Stimulated activated CD8-positive, alpha-beta memory T cell treated with anti-CD3 and anti-CD28 coated beads, Interleukin-12 subunit alpha, Interleukin-12 subunit beta, amount 100 ng/mL, for 24 hours (primary cell): ENCODE results near the gene CFD.
"Not testable (repeated sequence)": the region's sequence is repeated elsewhere in the genome, so short reads cannot be mapped to it uniquely, and the experiment has no call there.

Source experiments
- DNase-seq: peaks from one replicate; pipeline ENCODE4 v3.0.0-alpha.2; 2020; ENCODE audit errors: extremely low read depth

Gene CFD

DNA sequence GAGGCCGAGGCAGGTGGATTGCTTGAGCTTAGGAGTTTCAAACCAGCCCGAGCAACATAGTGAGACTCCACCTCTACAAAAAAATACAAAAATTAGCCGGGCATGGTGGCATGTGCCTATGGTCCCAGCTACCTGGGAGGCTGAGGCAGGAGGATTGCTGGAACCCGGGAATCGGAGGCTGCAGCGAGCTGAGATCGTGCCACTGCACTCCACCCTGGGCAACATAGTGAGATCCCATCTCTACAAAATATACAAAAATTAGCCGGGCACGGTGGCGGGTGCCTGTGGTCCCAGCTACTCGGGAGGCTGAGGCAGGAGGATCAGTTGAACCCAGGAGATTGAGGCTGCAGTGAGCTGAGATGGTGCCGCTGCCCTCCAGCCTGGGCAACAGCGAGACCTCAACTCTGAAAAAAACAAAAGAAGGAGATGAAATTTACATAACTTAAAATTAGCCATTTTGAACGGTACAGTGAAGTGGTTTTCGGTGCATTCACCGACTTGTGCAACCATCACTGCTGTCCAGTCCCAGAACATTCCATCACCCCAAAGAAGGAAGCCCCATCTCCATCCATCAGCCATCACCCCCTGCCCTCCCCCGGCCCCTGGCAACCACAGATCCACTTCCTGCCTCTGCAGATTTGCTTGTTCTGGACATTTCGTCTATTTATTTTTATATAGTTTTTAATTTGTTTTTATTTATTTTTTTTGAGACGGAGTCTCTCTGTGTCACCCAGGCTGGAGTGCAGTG is 33.4 kb upstream of the CFD start:
- DNase-seq = no peak

DNA sequence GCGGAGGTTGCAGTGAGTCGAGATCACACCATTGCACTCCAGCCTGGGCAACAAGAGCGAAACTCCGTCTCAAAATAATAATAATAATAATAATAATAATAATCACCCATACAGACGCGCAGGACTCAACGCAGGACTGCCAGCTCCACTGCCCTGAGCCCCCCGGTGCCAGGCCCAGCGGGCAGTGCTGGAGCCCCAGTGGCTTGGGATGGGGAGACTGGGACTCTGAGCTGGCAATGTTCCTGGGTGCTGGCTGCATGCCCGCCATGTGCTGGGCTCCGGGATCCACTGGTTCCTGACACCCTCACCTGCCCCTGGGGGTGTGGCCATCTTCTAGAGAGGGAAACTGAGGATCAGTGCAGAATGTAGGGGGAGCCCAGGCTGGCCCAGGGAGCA is 32.2 kb upstream of the CFD start:
- DNase-seq = no peak

- DNase-seq = no peak
Observed at GRCh38 chr19:827710-828321, 31.6 kb upstream of the CFD start, which contains the start of gene AZU1. AZU1 (plus strand) TSS chr19:827837; CDS start chr19:827847, 10 bp downstream.

DNA sequence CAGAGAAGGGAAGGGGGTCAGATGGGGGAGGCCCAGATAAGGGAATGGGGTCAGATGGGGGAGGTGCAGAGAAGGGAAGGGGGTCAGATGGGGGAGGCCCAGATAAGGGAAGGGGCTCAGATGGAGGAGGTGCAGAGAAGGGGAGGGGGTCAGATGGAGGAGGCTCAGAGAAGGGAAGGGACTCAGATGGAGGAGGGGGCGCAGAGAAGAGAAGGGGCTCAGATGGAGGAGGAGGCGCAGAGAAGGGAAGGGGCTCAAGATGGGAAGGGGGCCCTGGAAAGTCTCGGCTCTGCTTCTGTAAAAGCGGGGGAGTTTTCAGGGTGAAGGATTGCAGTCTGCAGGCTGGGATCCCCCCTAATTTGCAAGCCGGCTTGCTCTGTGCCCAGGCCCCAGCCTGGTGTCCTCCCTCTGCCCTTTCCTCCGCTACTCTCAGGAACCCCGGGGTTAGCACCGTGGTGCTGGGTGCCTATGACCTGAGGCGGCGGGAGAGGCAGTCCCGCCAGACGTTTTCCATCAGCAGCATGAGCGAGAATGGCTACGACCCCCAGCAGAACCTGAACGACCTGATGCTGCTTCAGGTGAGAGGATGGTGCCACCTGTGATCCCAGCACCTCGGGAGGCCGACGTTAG is 30.2 kb upstream of the CFD start:
- DNase-seq = no peak

GRCh38 chr19:831407-832369 is 27.8 kb upstream of the CFD start:
- DNase-seq = no peak

- no peak for DNase-seq
Observed at GRCh38 chr19:834216-834615, 25.2 kb upstream of the CFD start.

- DNase-seq = no peak
Observed at GRCh38 chr19:835210-835810, 24.2 kb upstream of the CFD start.

DNA sequence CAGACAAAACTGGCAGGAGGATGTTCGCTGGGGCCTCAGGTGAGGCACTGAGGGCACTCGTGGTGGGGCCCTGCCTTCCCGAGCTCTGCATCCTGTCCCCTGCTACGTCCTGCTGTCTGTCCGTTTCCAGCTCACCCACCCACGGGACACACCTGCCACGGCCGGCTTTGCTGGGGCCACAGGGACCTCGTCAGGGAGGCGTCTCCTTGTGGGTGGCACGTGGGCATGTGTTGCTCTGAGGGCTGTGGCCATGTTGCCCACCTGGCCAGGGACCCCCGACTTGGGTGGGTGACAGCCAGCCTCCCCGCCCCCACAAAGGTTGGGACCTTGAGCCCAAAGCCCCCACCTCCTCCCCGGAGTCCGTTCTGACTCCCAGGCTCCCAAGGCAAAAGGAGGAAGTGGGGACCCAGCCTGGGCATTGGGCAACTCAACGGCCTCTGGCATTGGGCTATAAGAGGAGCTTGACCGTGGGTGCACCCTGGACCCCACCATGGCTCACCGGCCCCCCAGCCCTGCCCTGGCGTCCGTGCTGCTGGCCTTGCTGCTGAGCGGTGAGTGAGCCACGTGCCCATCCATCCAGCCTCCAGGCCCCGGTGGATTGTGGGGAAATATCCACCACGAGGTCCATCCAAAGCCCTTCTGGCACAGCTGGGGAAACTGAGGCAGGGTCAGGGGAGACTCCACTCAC is 18.8 kb upstream of the CFD start, which contains the start of gene PRTN3:
Gene PRTN3 (plus strand): TSS at position 481 of the 688 bp plus-strand sequence. CDS start 10 bp downstream, at position 491.
- no peak for DNase-seq

DNA sequence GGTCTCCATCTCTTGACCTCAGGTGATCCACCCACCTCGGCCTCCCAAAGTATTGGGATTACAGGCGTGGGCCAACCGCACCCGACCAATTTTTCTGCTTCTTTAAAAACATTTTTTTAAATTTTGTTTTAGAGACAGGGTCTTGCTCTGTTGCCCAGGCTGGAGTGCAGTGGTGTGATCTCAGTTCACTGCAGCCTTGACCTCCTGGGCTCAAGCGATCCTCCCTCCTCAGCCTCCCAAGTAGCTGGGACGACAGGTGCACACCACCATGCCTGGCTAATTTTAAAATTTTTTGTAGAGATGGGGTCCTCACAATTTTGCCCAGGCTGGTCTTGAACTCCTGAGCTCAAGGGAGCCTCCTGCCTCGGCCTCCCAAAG is 16.7 kb upstream of the CFD start:
- DNase-seq = not testable (repeated sequence)

- DNase-seq = no peak
Observed at GRCh38 chr19:843180-843835, 16.2 kb upstream of the CFD start.

DNA sequence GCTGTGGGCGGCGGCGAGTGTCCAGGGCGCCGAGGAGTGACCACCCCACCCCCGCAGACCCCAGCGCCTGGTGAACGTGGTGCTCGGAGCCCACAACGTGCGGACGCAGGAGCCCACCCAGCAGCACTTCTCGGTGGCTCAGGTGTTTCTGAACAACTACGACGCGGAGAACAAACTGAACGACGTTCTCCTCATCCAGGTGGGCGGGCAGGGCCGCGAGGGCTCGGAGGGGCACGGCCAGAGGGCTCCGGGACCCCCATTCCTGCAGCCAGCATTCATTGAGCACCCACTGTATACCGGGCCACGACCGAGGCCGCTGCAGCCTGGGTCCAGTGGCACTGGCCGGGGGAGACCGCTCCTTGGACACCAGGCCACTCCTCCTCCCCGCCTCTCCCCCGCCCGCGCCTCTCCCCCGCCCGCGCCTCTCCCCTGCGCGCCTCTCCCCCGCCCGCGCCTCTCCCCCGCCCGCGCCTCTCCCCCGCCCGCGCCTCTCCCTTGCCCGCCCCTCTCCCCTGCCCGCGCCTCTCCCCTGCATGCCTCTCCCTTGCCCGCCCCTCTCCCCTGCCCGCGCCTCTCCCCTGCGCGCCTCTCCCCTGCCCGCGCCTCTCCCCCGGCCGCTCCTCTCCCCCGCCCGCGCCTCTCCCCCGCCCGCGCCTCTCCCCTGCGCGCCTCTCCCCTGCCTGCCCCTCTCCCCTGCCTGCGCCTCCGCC is 15.5 kb upstream of the CFD start:
- no peak for DNase-seq

DNA sequence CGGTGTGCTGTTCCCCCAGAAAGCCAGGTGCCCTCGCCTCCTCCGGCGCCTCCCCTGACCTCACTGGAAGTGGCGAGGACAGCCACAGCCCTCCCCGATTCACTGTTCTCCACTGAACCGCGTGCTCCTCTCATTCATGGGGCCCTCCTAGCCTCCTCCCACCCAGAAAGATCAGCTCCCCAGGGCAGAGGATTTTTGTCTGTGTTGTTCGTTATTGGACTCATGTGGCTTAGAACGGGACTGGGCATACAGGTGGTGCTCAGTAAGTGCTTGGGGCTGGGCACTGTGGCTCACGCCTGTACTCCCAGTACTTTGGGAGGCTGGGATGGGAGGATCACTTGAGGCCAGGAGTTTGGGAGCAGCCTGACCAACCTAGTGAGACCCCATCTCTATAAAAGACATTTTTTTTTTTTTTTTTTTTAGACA is 14.9 kb upstream of the CFD start:
- no peak for DNase-seq

GRCh38 chr19:845707-846521 is 13.6 kb upstream of the CFD start:
- DNase-seq = no peak

DNA sequence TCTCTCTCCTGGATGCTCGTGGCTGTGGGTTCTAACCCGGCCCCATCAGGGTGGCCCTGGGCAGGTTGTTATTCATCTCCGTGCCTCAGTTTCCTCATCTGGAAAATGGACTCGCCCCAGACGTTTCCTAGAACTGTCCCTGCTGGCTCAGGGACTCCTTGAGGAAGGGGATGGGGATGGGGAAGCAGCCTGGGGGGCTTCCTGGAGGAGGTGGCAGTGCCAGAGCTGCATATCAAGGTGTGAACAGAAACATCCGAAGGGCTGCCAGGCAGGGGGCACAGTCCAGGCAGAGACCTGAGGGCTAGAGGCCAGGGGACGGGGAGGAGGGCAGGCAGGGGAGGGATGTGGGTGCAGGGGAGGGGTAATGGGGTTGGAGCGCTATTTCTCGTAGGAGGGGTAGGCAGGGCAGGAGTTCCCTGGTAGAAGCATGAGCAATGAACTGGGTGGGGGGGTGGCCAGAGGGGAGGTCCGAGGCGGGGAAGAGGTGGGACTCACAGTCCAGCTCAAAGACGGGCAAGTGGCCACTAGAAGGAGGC is 11.0 kb upstream of the CFD start:
- no peak for DNase-seq

GRCh38 chr19:849195-849594 is 10.3 kb upstream of the CFD start:
- not testable (repeated sequence) for DNase-seq

GRCh38 chr19:850221-850978 is 9.1 kb upstream of the CFD start:
- no peak for DNase-seq

GRCh38 chr19:850979-851335 is 8.5 kb upstream of the CFD start:
- no peak for DNase-seq
